HepG2 (cell line): ENCODE results near the gene SMIM45.

Source experiments
- ATAC-seq: fragments of 200-7000 bp; cut with Tn5 transposase; 3 replicates; pipeline ENCODE4 v1.9.1; 2020; ENCODE audit warnings: mild to moderate bottlenecking, moderate library complexity
- BruUV-seq: library from RNA; stranded (reverse); fragments of 400-500 nt; replicated peaks from 2 replicates; lab custom pipeline; 2021; lab: Mats Ljungman, UMichigan
- CTCF ChIA-PET: fragments of 300-600 bp; formaldehyde crosslinking; extraction: SDS; loops from one replicate; lab custom pipeline; 2021; ENCODE audit warnings: low total read pairs, inconsistent platforms, low intra/inter-chr PET ratio; lab: Yijun Ruan, JAX
- POLR2A ChIA-PET: fragments of 350-600 bp; sonication (Branson Sonifier 250); formaldehyde crosslinking; loops from one replicate; lab custom pipeline; 2020; ENCODE audit warnings: antibody characterized with exemption, inconsistent platforms; lab: Yijun Ruan, JAX
- DNase-seq: peaks from one replicate; pipeline ENCODE4 v3.0.0-alpha.2; 2015; ENCODE audit warnings: low spot score
- FAIRE-seq: peaks from 3 replicates; lab custom pipeline; 2011; peaks lifted over from hg19 to GRCh38; lab: Jason Lieb, UNC
- H2AFZ ChIP-seq: one replicate; pipeline ENCODE4 v1.6.1; 2011; ENCODE audit warnings: low read length, inconsistent platforms
- H3K27ac ChIP-seq: fragments of 300-600 bp; 3 replicates; pipeline ENCODE4 v1.8.0; 2011; ENCODE audit warnings: mixed run types, mild to moderate bottlenecking, mixed read lengths, low read length, inconsistent platforms; ENCODE audit not compliant: insufficient read depth; ENCODE audit errors: extremely low read length
- H3K27me3 ChIP-seq, 2 experiments: fragments of 200-600 bp in 1 of 2; 2 replicates in 1 of 2; 3 replicates in 1 of 2; pipeline versions ENCODE4 v1.6.0 to v1.8.0; 2011; ENCODE audit warnings: low read length in 2 of 2, mild to moderate bottlenecking in 2 of 2, moderate library complexity in 2 of 2, inconsistent platforms in 1 of 2; ENCODE audit not compliant: insufficient read depth in 2 of 2, control insufficient read depth in 1 of 2
- H3K36me3 ChIP-seq, 2 experiments: fragments of 200-600 bp in 1 of 2; replicated peaks in 1 of 2; 2 replicates in 1 of 2; 3 replicates in 1 of 2; pipeline versions ENCODE4 v1.5.1 to v1.8.0; 2011; ENCODE audit warnings: low read length in 2 of 2, inconsistent platforms in 1 of 2; ENCODE audit not compliant: insufficient read depth in 2 of 2, control insufficient read depth in 1 of 2
- H3K4me1 ChIP-seq: 2 replicates; pipeline ENCODE4 v1.5.1; 2012; ENCODE audit warnings: low read length, inconsistent platforms; ENCODE audit not compliant: insufficient read depth
- H3K4me2 ChIP-seq: 2 replicates; pipeline ENCODE4 v1.6.0; 2011; ENCODE audit warnings: low read depth, low read length, inconsistent platforms
- H3K4me3 ChIP-seq, 3 experiments: fragments of 200-600 bp in 1 of 3; sonication (generic), shearing (Covaris generic) in 1 of 3; replicated peaks in 1 of 3; 2 replicates each; pipeline ENCODE4 v1.5.1; 2011 to 2016; ENCODE audit warnings: low read length in 3 of 3, inconsistent platforms in 2 of 3, low read depth in 2 of 3, mild to moderate bottlenecking in 2 of 3, control low read depth in 1 of 3, mixed read lengths in 1 of 3; ENCODE audit not compliant: insufficient read depth in 1 of 3
- H3K79me2 ChIP-seq: one replicate; pipeline ENCODE4 v1.6.1; 2011; ENCODE audit warnings: low read length, inconsistent platforms; ENCODE audit not compliant: insufficient read depth
- H3K9ac ChIP-seq: 2 replicates; pipeline ENCODE4 v1.6.0; 2011; ENCODE audit warnings: mild to moderate bottlenecking, low read depth, low read length, inconsistent platforms; ENCODE audit not compliant: insufficient read depth
- H3K9me3 ChIP-seq: 2 replicates; pipeline ENCODE4 v1.5.1; 2012; ENCODE audit warnings: mild to moderate bottlenecking, low read length
- H4K20me1 ChIP-seq: 2 replicates; pipeline ENCODE4 v1.6.0; 2011; ENCODE audit warnings: inconsistent platforms, mild to moderate bottlenecking, low read length, moderate library complexity; ENCODE audit not compliant: insufficient read depth
- CBX1 ChIP-seq: IDR thresholded peaks from one replicate; pipeline ENCODE4 v1.6.1; 2016; ENCODE audit warnings: antibody characterized with exemption, low read depth
- CC2D1A ChIP-seq: sonication (generic); formaldehyde crosslinking; IDR thresholded peaks from 2 replicates; pipeline ENCODE4 v1.8.1; 2023; ENCODE audit warnings: mild to moderate bottlenecking, missing genetic modification reagents
- CCAR2 ChIP-seq: fragments of 200-400 bp; formaldehyde crosslinking; optimal IDR thresholded peaks from 2 replicates; pipeline ENCODE3; 2018; ENCODE audit warnings: low read depth, mild to moderate bottlenecking, low read length, moderate library complexity
- DZIP1 ChIP-seq: sonication (generic); formaldehyde crosslinking; IDR thresholded peaks from 2 replicates; pipeline ENCODE4 v1.5.0; 2020; ENCODE audit warnings: mild to moderate bottlenecking, missing genetic modification reagents
- E2F1 ChIP-seq: sonication (generic); formaldehyde crosslinking; IDR thresholded peaks from 2 replicates; pipeline ENCODE4 v1.5.0; 2020; ENCODE audit warnings: missing genetic modification reagents
- FOSL2 ChIP-seq: sonication (generic); formaldehyde crosslinking; IDR thresholded peaks from 2 replicates; pipeline ENCODE4 v1.4.0; 2020; ENCODE audit warnings: missing genetic modification reagents
- GABPB1 ChIP-seq: IDR thresholded peaks from 2 replicates; pipeline ENCODE4 v1.6.1; 2016; ENCODE audit warnings: mild to moderate bottlenecking, missing genetic modification reagents, moderate library complexity, missing compliant biosample characterization
- KMT2B ChIP-seq: IDR thresholded peaks from 2 replicates; pipeline ENCODE4 v1.6.1; 2016; ENCODE audit warnings: missing genetic modification reagents, missing compliant biosample characterization
- POLR2AphosphoS2 ChIP-seq: IDR thresholded peaks from 2 replicates; pipeline ENCODE4 v1.6.1; 2011; ENCODE audit warnings: low read depth, low read length, improper control_type of control experiment
- TEAD3 ChIP-seq: optimal IDR thresholded peaks from 2 replicates; pipeline ENCODE3; 2016; ENCODE audit warnings: borderline replicate concordance
- ZKSCAN5 ChIP-seq: sonication (generic); formaldehyde crosslinking; IDR thresholded peaks from 2 replicates; pipeline ENCODE4 v1.5.1; 2020; ENCODE audit warnings: mild to moderate bottlenecking, missing genetic modification reagents
- ZNF510 ChIP-seq: sonication (generic); formaldehyde crosslinking; IDR thresholded peaks from 2 replicates; pipeline ENCODE4 v1.4.0; 2020; ENCODE audit warnings: low read depth, mild to moderate bottlenecking, missing genetic modification reagents
- ZNF704 ChIP-seq: sonication (generic); formaldehyde crosslinking; IDR thresholded peaks from 2 replicates; pipeline ENCODE4 v1.8.1; 2023; ENCODE audit warnings: mild to moderate bottlenecking, inconsistent platforms, moderate library complexity, missing genetic modification reagents, borderline replicate concordance
- WGBS: methylation state at CpG from one replicate; pipeline ENCODE4 v1.1.6; 2017; ENCODE audit warnings: low lambda C conversion rate; 5-methylcytosine and 5-hydroxymethylcytosine counted together
- in situ Hi-C: cut with HindIII; loops from 2 replicates; pipeline ENCODE4 v1.10.0; 2017; ENCODE audit warnings: low pct_unique_long_range_greater_than_20kb; ENCODE audit not compliant: extremely low pct_ligation_motif_present
- intact Hi-C: fragments of 100-400 bp; cut with micrococcal nuclease; formaldehyde crosslinking; loops from one replicate; pipeline ENCODE4 v1.10.0; 2022; ENCODE audit not compliant: unreplicated experiment
- TF ChIP-seq, protein P1 (sequence below): sonication (generic); formaldehyde crosslinking; IDR thresholded peaks from 2 replicates; pipeline ENCODE4 v1.5.0; 2020; ENCODE audit warnings: missing genetic modification reagents
- TF ChIP-seq, protein P2 (sequence below): sonication (generic); formaldehyde crosslinking; IDR thresholded peaks from 2 replicates; pipeline ENCODE4 v1.5.1; 2020; ENCODE audit warnings: missing genetic modification reagents, mild to moderate bottlenecking, borderline replicate concordance
- TF ChIP-seq, protein P3 (sequence below): IDR thresholded peaks from 2 replicates; pipeline ENCODE4 v1.6.1; 2016; ENCODE audit warnings: mild to moderate bottlenecking, missing biosample characterization, missing genetic modification reagents

SMIM45 gene

DNA sequence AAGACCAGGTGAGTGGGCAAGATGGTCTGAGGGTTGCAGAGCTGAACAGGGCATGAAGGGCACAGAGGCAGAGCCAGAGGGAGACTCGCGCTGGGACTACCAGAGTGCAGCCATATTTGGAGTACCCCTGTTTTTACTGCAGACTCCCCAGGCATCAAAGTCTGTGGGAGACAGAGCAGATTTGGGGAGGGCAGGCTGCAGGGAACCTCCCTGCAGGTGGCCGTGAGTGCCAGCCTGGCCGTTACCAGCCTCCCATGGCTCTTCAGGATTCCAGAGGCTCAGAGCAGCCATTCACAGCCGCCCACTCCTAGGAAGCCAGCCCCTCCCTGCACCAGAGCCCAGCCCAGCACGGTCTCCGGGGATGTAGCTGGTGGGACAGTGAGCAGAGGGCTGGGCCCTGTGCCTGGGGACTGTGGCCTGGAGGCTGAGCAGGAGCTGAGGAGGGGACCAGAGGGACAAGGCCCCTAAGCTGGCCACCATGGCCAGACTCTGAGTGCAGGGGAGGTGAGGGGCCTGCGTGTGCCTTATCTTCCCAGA is 17.2 kb downstream of the SMIM45 start, which contains the start of gene SEPTIN3:
SEPTIN3 (plus strand) TSS at position 334 of the 537 bp plus-strand sequence. CDS start 2,050 bp downstream, outside the sequence.
- Histone ChIP-seq H3K27ac (no peak within 1 kb of the TSS), H3K36me3 (no peaks in the 10 kb centered on the region), H4K20me1 (no peaks in the 10 kb centered on the region), H3K79me2 (no peaks in the 10 kb centered on the region), H3K27me3 (peaks cover 2 to 37% of the 10 kb centered on the region in 2 experiments; a peak in 4 of 5 replicates), H3K9me3 (no peaks in the 10 kb centered on the region), H3K4me2 (peak within 1 kb of the TSS; percentile 23; the same call in 1 of the 2 replicates), H2AFZ (no peak within 1 kb of the TSS), H3K4me1 (peaks cover 11% of the 10 kb centered on the region; the same call in 1 of the 2 replicates), H3K4me3 (no peak within 1 kb of the TSS), H3K9ac (no peak within 1 kb of the TSS)
- 40% methylated on average over 1 of the region's 8 CpGs for WGBS
- DNase-seq, result no peak
- intact Hi-C loops (no loop called here), in situ Hi-C loops (loop anchor here (5.0 to 25.0 kb wide), 3 partner anchors 103 to 468 kb away; partner anchors contain the start of genes NAGA, NFAM1 and PHETA2)
- no TSS peak for BruUV-seq
- no peak; the same call in 1 of the 3 replicates for ATAC-seq
- ChIA-PET CTCF (no interaction called here), POLR2A (no interaction called here)
- no peak for FAIRE-seq
- TF ChIP-seq ZNF510, result no peak
- no peak for TF ChIP-seq FOSL2
- TF ChIP-seq, protein P1, sequence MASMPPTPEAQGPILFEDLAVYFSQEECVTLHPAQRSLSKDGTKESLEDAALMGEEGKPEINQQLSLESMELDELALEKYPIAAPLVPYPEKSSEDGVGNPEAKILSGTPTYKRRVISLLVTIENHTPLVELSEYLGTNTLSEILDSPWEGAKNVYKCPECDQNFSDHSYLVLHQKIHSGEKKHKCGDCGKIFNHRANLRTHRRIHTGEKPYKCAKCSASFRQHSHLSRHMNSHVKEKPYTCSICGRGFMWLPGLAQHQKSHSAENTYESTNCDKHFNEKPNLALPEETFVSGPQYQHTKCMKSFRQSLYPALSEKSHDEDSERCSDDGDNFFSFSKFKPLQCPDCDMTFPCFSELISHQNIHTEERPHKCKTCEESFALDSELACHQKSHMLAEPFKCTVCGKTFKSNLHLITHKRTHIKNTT, result no peak
- TF ChIP-seq, protein P2, sequence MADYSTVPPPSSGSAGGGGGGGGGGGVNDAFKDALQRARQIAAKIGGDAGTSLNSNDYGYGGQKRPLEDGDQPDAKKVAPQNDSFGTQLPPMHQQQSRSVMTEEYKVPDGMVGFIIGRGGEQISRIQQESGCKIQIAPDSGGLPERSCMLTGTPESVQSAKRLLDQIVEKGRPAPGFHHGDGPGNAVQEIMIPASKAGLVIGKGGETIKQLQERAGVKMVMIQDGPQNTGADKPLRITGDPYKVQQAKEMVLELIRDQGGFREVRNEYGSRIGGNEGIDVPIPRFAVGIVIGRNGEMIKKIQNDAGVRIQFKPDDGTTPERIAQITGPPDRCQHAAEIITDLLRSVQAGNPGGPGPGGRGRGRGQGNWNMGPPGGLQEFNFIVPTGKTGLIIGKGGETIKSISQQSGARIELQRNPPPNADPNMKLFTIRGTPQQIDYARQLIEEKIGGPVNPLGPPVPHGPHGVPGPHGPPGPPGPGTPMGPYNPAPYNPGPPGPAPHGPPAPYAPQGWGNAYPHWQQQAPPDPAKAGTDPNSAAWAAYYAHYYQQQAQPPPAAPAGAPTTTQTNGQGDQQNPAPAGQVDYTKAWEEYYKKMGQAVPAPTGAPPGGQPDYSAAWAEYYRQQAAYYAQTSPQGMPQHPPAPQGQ (CRISPR knock-in tag), result no peak
- TF ChIP-seq GABPB1 (CRISPR knock-in tag), result no peak
- no peak for TF ChIP-seq CCAR2
- no peak for TF ChIP-seq CBX1
- no peak for TF ChIP-seq TEAD3
- no peak for TF ChIP-seq CC2D1A (CRISPR knock-in tag)
- no peak for TF ChIP-seq ZNF704 (CRISPR knock-in tag)
- TF ChIP-seq, protein P3, sequence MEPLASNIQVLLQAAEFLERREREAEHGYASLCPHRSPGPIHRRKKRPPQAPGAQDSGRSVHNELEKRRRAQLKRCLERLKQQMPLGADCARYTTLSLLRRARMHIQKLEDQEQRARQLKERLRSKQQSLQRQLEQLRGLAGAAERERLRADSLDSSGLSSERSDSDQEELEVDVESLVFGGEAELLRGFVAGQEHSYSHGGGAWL, result no peak
- no peak for TF ChIP-seq E2F1 (CRISPR knock-in tag)
- TF ChIP-seq POLR2AphosphoS2, result no peak
- no peak for TF ChIP-seq KMT2B (CRISPR knock-in tag)
- TF ChIP-seq ZKSCAN5 (CRISPR knock-in tag), result no peak
- TF ChIP-seq DZIP1 (CRISPR knock-in tag), result no peak
